Smooth muscle cell (in vitro differentiated cells): ENCODE data around the gene ALKBH8. TPM values are rescaled to one million over a fixed set of nuclear protein-coding genes. Genes with fewer than 3 reads are reported as not detected.

ENCODE experiments used
- DNase-seq: peaks from one replicate; lab custom pipeline; 2025; ENCODE audit not compliant: unreplicated experiment; lab: John Stamatoyannopoulos, UW
- H2AFZ ChIP-seq: fragments of 200-600 bp; sonication (generic); 2 replicates; pipeline ENCODE4 v1.6.0; 2016; ENCODE audit warnings: antibody characterized with exemption, low read depth, mild to moderate bottlenecking
- H3F3A ChIP-seq: fragments of 200-600 bp; sonication (generic); 2 replicates; pipeline ENCODE4 v1.6.0; 2017; ENCODE audit warnings: antibody characterized with exemption, low read depth
- H3K27ac ChIP-seq: fragments of 200-600 bp; sonication (generic); 2 replicates; pipeline ENCODE4 v1.5.1; 2016; ENCODE audit warnings: low read depth, mild to moderate bottlenecking
- H3K27me3 ChIP-seq: fragments of 200-600 bp; sonication (generic); 2 replicates; pipeline ENCODE4 v1.6.1; 2016; ENCODE audit warnings: low read depth, mild to moderate bottlenecking
- H3K36me3 ChIP-seq: fragments of 200-600 bp; sonication (generic); 2 replicates; pipeline ENCODE4 v1.5.1; 2016; ENCODE audit warnings: low read depth
- H3K4me1 ChIP-seq: fragments of 200-600 bp; sonication (generic); 2 replicates; pipeline ENCODE4 v1.5.1; 2016; ENCODE audit warnings: low read depth
- H3K4me2 ChIP-seq: fragments of 200-600 bp; sonication (generic); 2 replicates; pipeline ENCODE4 v1.6.0; 2016; ENCODE audit warnings: mild to moderate bottlenecking
- H3K4me3 ChIP-seq: fragments of 200-600 bp; sonication (generic); 2 replicates; pipeline ENCODE4 v1.5.1; 2016; ENCODE audit warnings: mild to moderate bottlenecking
- H3K79me2 ChIP-seq: fragments of 200-600 bp; sonication (generic); 2 replicates; pipeline ENCODE4 v1.6.0; 2016; ENCODE audit warnings: low read depth, mild to moderate bottlenecking
- H3K9ac ChIP-seq: fragments of 200-600 bp; sonication (generic); 2 replicates; pipeline ENCODE4 v1.6.0; 2016; ENCODE audit warnings: low read depth
- H3K9me3 ChIP-seq: fragments of 200-600 bp; sonication (generic); replicated peaks from 2 replicates; pipeline ENCODE4 v1.5.1; 2016; ENCODE audit warnings: low read depth
- H4K20me1 ChIP-seq: fragments of 200-600 bp; sonication (generic); 2 replicates; pipeline ENCODE4 v1.6.0; 2016; ENCODE audit warnings: low read depth
- CTCF ChIP-seq: fragments of 200-600 bp; sonication (generic); IDR thresholded peaks from 2 replicates; pipeline ENCODE4 v1.5.1; 2017; ENCODE audit warnings: borderline replicate concordance, mild to moderate bottlenecking, antibody characterized with exemption; ENCODE audit not compliant: insufficient read depth, poor library complexity, severe bottlenecking
- WGBS: methylation state at CpG from one replicate; pipeline ENCODE4 v1.1.7; 2016; ENCODE audit warnings: low lambda C conversion rate; 5-methylcytosine and 5-hydroxymethylcytosine counted together
- polyA plus RNA-seq: library from polyadenylated mRNA; unstranded; fragments of >200 nt; fragmentation: Nextera tagmentation; extraction: Ambion mirVana; gene quantifications from 2 replicates; pipeline ENCODE4 v1.2.1, GENCODE V29; 2016
- total RNA-seq: library from RNA; depleted of rRNA; stranded (reverse); fragments of >200 nt; gene quantifications from 2 replicates; pipeline ENCODE4 v1.2.3, GENCODE V29; 2014

The ALKBH8 gene
- total and polyA plus RNA-seq, 2 experiments from 2014 or later: 3.8 to 8.4 TPM

DNA sequence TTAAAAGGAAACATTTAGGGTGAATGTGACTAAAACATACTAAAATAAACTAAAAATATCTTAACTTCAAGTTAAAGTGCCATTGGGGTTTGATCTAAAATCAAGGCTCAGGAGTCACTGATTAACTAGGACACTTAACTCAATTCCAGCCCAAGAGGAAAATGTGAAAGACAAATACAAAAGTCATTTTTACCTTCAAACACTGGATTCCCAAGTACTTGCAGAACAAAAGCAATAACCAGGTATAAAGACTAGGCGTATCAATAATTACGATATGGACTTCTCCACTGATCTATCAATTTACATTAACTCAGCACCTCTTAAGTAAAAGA is 15.6 kb downstream of the ALKBH8 start:
- no peak for DNase-seq
- Histone ChIP-seq H2AFZ (no peak overlapping the region), H3K9ac (no peak overlapping the region), H3K9me3 (no peaks in the 10 kb centered on the region), H3K4me3 (no peak overlapping the region), H3K4me2 (no peak overlapping the region), H3K36me3 (no peaks in the 10 kb centered on the region), H3K4me1 (no peaks in the 10 kb centered on the region), H3K79me2 (no peaks in the 10 kb centered on the region), H3K27ac (no peak overlapping the region), H3F3A (no peaks in the 10 kb centered on the region), H3K27me3 (no peaks in the 10 kb centered on the region), H4K20me1 (no peaks in the 10 kb centered on the region)
- no peak for TF ChIP-seq CTCF
- 96% methylated on average over 2 of the region's 2 CpGs for WGBS

DNA sequence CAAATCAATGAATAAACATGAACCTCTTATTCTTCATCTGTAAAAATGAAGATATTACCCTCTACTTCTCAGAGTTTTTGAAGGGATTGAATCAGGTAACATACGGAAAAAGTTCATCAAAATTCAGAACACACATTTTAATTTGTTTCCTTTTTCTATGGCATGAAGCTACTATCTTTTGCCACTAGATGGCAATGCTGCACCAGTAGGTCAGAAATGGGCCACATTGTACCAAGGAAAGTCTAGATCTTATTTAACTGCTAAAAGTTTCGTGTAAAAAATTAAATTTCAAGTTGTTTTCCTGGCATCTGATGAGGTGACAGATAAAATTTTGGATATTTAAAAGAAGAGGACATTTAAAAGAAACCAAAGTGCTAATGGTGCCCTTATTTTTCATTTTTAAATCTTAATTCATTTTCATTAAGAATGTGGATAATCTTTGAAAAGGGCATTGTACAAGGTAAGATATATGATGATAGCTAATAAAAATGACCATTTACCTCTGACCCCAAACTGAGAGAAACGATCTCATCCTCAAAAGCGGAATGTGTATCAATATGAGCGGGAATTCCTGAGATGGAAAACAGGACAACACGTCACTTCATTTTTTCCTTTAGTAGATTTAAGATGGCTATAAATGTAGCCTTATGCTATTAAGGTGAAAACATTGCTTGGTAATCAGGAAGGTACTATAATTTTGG is 16.1 kb downstream of the ALKBH8 start:
- Histone ChIP-seq H3F3A (no peaks in the 10 kb centered on the region), H3K4me1 (no peaks in the 10 kb centered on the region), H3K9ac (no peak overlapping the region), H3K9me3 (no peaks in the 10 kb centered on the region), H3K4me2 (no peak overlapping the region), H3K27me3 (no peaks in the 10 kb centered on the region), H3K79me2 (no peaks in the 10 kb centered on the region), H3K27ac (no peak overlapping the region), H4K20me1 (no peaks in the 10 kb centered on the region), H3K36me3 (no peaks in the 10 kb centered on the region), H3K4me3 (no peak overlapping the region), H2AFZ (no peak overlapping the region)
- no peak for DNase-seq
- 78% methylated on average over 6 of the region's 6 CpGs for WGBS
- peak; percentile 89 for TF ChIP-seq CTCF

- H3K9ac ChIP-seq: no peak overlapping the region
- no peak overlapping the region for H3K27ac ChIP-seq
- H3K4me2 ChIP-seq: no peak overlapping the region
- no peaks in the 10 kb centered on the region for H3K4me1 ChIP-seq
- no peaks in the 10 kb centered on the region for H3K79me2 ChIP-seq
- H3K4me3 ChIP-seq: no peak overlapping the region
- WGBS: 94% methylated on average over 4 of the region's 4 CpGs
- no peak overlapping the region for H2AFZ ChIP-seq
- no peaks in the 10 kb centered on the region for H4K20me1 ChIP-seq
- no peak for DNase-seq
- H3F3A ChIP-seq: no peaks in the 10 kb centered on the region
- H3K27me3 ChIP-seq: no peaks in the 10 kb centered on the region
- H3K9me3 ChIP-seq: no peaks in the 10 kb centered on the region
- H3K36me3 ChIP-seq: no peaks in the 10 kb centered on the region
- TF ChIP-seq CTCF: no peak
These were observed 17.6 kb downstream of the ALKBH8 start for GRCh38 chr11:107547961-107548360.

DNA sequence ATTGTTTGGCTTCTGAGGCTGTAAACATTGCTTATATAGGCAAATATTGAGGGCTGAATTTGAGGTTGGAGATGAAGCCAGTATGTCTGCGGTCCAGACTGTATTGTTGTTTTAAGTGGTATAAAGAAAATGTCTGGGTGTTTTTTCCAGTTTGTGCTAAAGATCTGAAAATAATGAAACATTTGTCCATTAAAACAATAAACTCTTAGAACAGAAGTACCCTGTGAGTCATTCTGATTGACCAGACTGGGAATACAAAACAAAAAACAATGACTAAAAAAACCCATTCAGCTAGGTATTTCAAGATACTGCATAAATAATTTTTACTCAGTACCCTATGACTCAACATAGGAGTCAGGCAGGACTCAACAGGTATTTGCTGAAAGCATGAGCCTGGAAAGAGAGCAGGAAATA is 20.4 kb downstream of the ALKBH8 start:
- Histone ChIP-seq H3K27ac (peak overlapping the region; percentile 83), H3K27me3 (no peaks in the 10 kb centered on the region), H3K9ac (peak overlapping the region; percentile 16), H3K4me3 (no peak overlapping the region), H4K20me1 (no peaks in the 10 kb centered on the region), H3F3A (no peaks in the 10 kb centered on the region), H3K9me3 (no peaks in the 10 kb centered on the region), H3K36me3 (no peaks in the 10 kb centered on the region), H3K79me2 (no peaks in the 10 kb centered on the region), H3K4me1 (no peaks in the 10 kb centered on the region), H2AFZ (no peak overlapping the region), H3K4me2 (peak overlapping the region; percentile 23)
- DNase-seq: no peak
- TF ChIP-seq CTCF: no peak
- 53% methylated on average over 1 of the region's 1 CpG for WGBS
